DOHH2 (cell line): ENCODE results near the gene ITGA2.

Experiments used
- H3F3A ChIP-seq: fragments of 200-600 bp; sonication (generic), shearing (Covaris generic); 2 replicates; pipeline ENCODE4 v1.6.0; 2016; ENCODE audit warnings: antibody characterized with exemption, mild to moderate bottlenecking; ENCODE audit not compliant: control insufficient read depth, insufficient read depth
- H3K27ac ChIP-seq: fragments of 200-600 bp; sonication (generic); 2 replicates; pipeline ENCODE4 v1.5.1; 2014; ENCODE audit warnings: low read depth, mild to moderate bottlenecking, low read length, moderate library complexity
- H3K27me3 ChIP-seq: fragments of 200-600 bp; sonication (generic); 2 replicates; pipeline ENCODE4 v1.6.1; 2014; ENCODE audit warnings: mild to moderate bottlenecking, low read length, mixed read lengths; ENCODE audit not compliant: control insufficient read depth
- H3K36me3 ChIP-seq: fragments of 200-600 bp; sonication (generic); 2 replicates; pipeline ENCODE4 v1.6.1; 2014; ENCODE audit warnings: mild to moderate bottlenecking, low read length, moderate library complexity, mixed read lengths; ENCODE audit not compliant: control insufficient read depth
- H3K4me1 ChIP-seq: fragments of 200-600 bp; sonication (generic); 2 replicates; pipeline ENCODE4 v1.6.1; 2014; ENCODE audit warnings: mild to moderate bottlenecking, low read length, mixed read lengths; ENCODE audit not compliant: control insufficient read depth
- H3K4me2 ChIP-seq: fragments of 200-600 bp; sonication (generic); 2 replicates; pipeline ENCODE4 v1.6.0; 2014; ENCODE audit warnings: mild to moderate bottlenecking, low read length, moderate library complexity
- H3K4me3 ChIP-seq: fragments of 200-600 bp; sonication (generic); 2 replicates; pipeline ENCODE4 v1.5.1; 2014; ENCODE audit warnings: mild to moderate bottlenecking, low read length, mixed read lengths
- H3K79me2 ChIP-seq: fragments of 200-600 bp; sonication (generic); 2 replicates; pipeline ENCODE4 v1.6.1; 2014; ENCODE audit warnings: mild to moderate bottlenecking, low read length, mixed read lengths; ENCODE audit not compliant: control insufficient read depth
- H3K9me2 ChIP-seq: fragments of 200-600 bp; sonication (generic); replicated peaks from 2 replicates; pipeline ENCODE4 v1.6.1; 2014; ENCODE audit warnings: mild to moderate bottlenecking, low read length, mixed read lengths; ENCODE audit not compliant: control insufficient read depth
- H3K9me3 ChIP-seq: fragments of 200-600 bp; sonication (generic); 2 replicates; pipeline ENCODE4 v1.6.1; 2014; ENCODE audit warnings: antibody characterized with exemption, low read length, mixed read lengths; ENCODE audit not compliant: control insufficient read depth, insufficient read depth
- H4K20me1 ChIP-seq: fragments of 200-600 bp; sonication (generic); 2 replicates; pipeline ENCODE4 v1.6.0; 2014; ENCODE audit warnings: low read depth, mild to moderate bottlenecking, antibody characterized with exemption, low read length, moderate library complexity; ENCODE audit not compliant: control insufficient read depth, insufficient read depth
- EZH2phosphoT487 ChIP-seq: fragments of 200-600 bp; sonication (generic); IDR thresholded peaks from 2 replicates; pipeline ENCODE4 v1.6.1; 2017; ENCODE audit warnings: borderline replicate concordance, mild to moderate bottlenecking, antibody characterized with exemption, low read length, moderate library complexity, mixed read lengths
- TF ChIP-seq, protein P1 (sequence below): fragments of 200-600 bp; sonication (generic); IDR thresholded peaks from one replicate; pipeline ENCODE4 v1.5.1; 2014; ENCODE audit warnings: antibody characterized with exemption, mild to moderate bottlenecking, low read depth, low read length; ENCODE audit not compliant: poor library complexity, severe bottlenecking

Gene ITGA2

GRCh38 chr5:52981507-52981906 is 7.6 kb upstream of the ITGA2 start:
- no peaks in the 10 kb centered on the region; the same call in 1 of the 2 replicates for H3K9me3 ChIP-seq
- no peak overlapping the region for H3K4me3 ChIP-seq
- no peak overlapping the region for H3K27ac ChIP-seq
- no peaks in the 10 kb centered on the region for H3K9me2 ChIP-seq
- H3K4me2 ChIP-seq, result no peak overlapping the region
- TF ChIP-seq, protein P1, sequence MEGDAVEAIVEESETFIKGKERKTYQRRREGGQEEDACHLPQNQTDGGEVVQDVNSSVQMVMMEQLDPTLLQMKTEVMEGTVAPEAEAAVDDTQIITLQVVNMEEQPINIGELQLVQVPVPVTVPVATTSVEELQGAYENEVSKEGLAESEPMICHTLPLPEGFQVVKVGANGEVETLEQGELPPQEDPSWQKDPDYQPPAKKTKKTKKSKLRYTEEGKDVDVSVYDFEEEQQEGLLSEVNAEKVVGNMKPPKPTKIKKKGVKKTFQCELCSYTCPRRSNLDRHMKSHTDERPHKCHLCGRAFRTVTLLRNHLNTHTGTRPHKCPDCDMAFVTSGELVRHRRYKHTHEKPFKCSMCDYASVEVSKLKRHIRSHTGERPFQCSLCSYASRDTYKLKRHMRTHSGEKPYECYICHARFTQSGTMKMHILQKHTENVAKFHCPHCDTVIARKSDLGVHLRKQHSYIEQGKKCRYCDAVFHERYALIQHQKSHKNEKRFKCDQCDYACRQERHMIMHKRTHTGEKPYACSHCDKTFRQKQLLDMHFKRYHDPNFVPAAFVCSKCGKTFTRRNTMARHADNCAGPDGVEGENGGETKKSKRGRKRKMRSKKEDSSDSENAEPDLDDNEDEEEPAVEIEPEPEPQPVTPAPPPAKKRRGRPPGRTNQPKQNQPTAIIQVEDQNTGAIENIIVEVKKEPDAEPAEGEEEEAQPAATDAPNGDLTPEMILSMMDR, result no peak
- TF ChIP-seq EZH2phosphoT487, result no peak
- H3K4me1 ChIP-seq, result no peaks in the 10 kb centered on the region
- no peaks in the 10 kb centered on the region for H3F3A ChIP-seq
- no peaks in the 10 kb centered on the region for H3K27me3 ChIP-seq
- no peaks in the 10 kb centered on the region for H3K36me3 ChIP-seq
- no peaks in the 10 kb centered on the region for H4K20me1 ChIP-seq
- no peaks in the 10 kb centered on the region for H3K79me2 ChIP-seq

- H3K4me2 ChIP-seq, result no peak overlapping the region
- H3K4me1 ChIP-seq, result no peaks in the 10 kb centered on the region
- no peaks in the 10 kb centered on the region for H3K79me2 ChIP-seq
- no peaks in the 10 kb centered on the region for H3F3A ChIP-seq
- no peak overlapping the region for H3K4me3 ChIP-seq
- peaks cover 16% of the 10 kb centered on the region for H3K27me3 ChIP-seq
- no peaks in the 10 kb centered on the region for H3K36me3 ChIP-seq
- no peak for TF ChIP-seq EZH2phosphoT487
- TF ChIP-seq, protein P1, result no peak
- no peaks in the 10 kb centered on the region for H3K9me2 ChIP-seq
- H3K9me3 ChIP-seq, result no peaks in the 10 kb centered on the region
- H4K20me1 ChIP-seq, result no peaks in the 10 kb centered on the region
- H3K27ac ChIP-seq, result no peak overlapping the region
Observed at GRCh38 chr5:52983731-52984636, 5.2 kb upstream of the ITGA2 start.

DNA sequence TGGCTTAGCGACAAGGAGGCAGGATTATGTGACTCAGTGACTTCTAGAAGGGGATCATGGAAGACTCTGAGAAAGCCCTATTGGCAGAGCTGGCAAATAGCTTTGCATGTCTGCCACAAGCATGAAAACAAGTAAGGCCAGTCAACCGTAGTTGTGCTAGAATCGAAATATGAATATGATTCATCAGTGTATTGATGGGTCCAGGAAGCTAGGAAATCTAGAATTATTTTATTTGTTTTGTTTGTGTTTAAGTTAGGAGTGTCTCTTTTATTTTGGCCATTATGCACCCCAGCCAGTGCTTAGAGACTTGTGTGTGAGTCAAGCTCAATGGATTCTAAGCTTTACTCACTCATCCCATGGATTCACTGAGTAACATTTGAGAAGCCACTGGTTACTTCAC is 3.8 kb upstream of the ITGA2 start:
- Histone ChIP-seq H3K4me2 (no peak overlapping the region), H3K27ac (no peak overlapping the region), H3K9me2 (no peaks in the 10 kb centered on the region), H4K20me1 (no peaks in the 10 kb centered on the region), H3K4me1 (no peaks in the 10 kb centered on the region), H3K9me3 (no peaks in the 10 kb centered on the region), H3K79me2 (no peaks in the 10 kb centered on the region), H3K4me3 (no peak overlapping the region), H3K36me3 (no peaks in the 10 kb centered on the region), H3K27me3 (peaks cover 26% of the 10 kb centered on the region), H3F3A (no peaks in the 10 kb centered on the region)
- TF ChIP-seq, protein P1, result no peak
- no peak for TF ChIP-seq EZH2phosphoT487
